Hematopoietic multipotent progenitor cell treated with erythropoietin and hydrocortisone succinate and interleukin-3 and kit ligand, for 15 days (in vitro differentiated cells): Measurements from ENCODE around the gene MLLT3.
A peak's percentile ranks its signal among the peaks of the same experiment; 100 is the strongest.

Experiments used
- DNase-seq: peaks from one replicate; pipeline ENCODE4 v3.0.0-alpha.2; 2015; ENCODE audit warnings: low spot score

MLLT3 gene

GRCh38 chr9:20625003-20625349 is 2.7 kb upstream of the MLLT3 start:
- no peak for DNase-seq

GRCh38 chr9:20624201-20625002 is 2.1 kb upstream of the MLLT3 start:
- DNase-seq: peak; percentile 72

GRCh38 chr9:20623748-20624124 is 1.4 kb upstream of the MLLT3 start:
- no peak for DNase-seq

GRCh38 chr9:20623021-20623747 is 885 bp upstream of the MLLT3 start:
- DNase-seq: peak; percentile 21

- peak; percentile 29 for DNase-seq
Observed at GRCh38 chr9:20621471-20622329, 599 bp downstream of the MLLT3 start.

- no peak for DNase-seq
Observed at GRCh38 chr9:20620650-20621470, 1.4 kb downstream of the MLLT3 start.

- no peak for DNase-seq
Observed at GRCh38 chr9:20619487-20620200, 2.7 kb downstream of the MLLT3 start.

GRCh38 chr9:20618361-20618802 is 3.9 kb downstream of the MLLT3 start:
- no peak for DNase-seq

GRCh38 chr9:20616808-20617207 is 5.5 kb downstream of the MLLT3 start:
- DNase-seq: no peak

GRCh38 chr9:20614602-20615216 is 7.6 kb downstream of the MLLT3 start:
- DNase-seq: no peak

- no peak for DNase-seq
Observed at GRCh38 chr9:20611691-20612287, 10.5 kb downstream of the MLLT3 start.

GRCh38 chr9:20610591-20610990 is 11.7 kb downstream of the MLLT3 start:
- no peak for DNase-seq

GRCh38 chr9:20608582-20608981 is 13.7 kb downstream of the MLLT3 start:
- no peak for DNase-seq

- DNase-seq: no peak
Observed at GRCh38 chr9:20606652-20607051, 15.6 kb downstream of the MLLT3 start.

- no peak for DNase-seq
Observed at GRCh38 chr9:20604562-20604961, 17.7 kb downstream of the MLLT3 start.

GRCh38 chr9:20603524-20604268 is 18.6 kb downstream of the MLLT3 start:
- DNase-seq: no peak

GRCh38 chr9:20601292-20601691 is 21.0 kb downstream of the MLLT3 start:
- no peak for DNase-seq

GRCh38 chr9:20599195-20599594 is 23.1 kb downstream of the MLLT3 start:
- DNase-seq: no peak

GRCh38 chr9:20598367-20598766 is 23.9 kb downstream of the MLLT3 start:
- DNase-seq: no peak
